HEK293 (cell line): ENCODE results near the gene VAMP5.

Experiments used
- CTCF ChIA-PET: fragments of 350-600 bp; formaldehyde crosslinking; extraction: SDS; loops from one replicate; lab custom pipeline; 2021; ENCODE audit warnings: antibody characterized with exemption; lab: Yijun Ruan, JAX
- POLR2A ChIA-PET: fragments of 300-600 bp; formaldehyde crosslinking; extraction: SDS; loops from one replicate; lab custom pipeline; 2020; ENCODE audit warnings: antibody characterized with exemption, inconsistent platforms; lab: Yijun Ruan, JAX
- H3K27ac ChIP-seq: fragments of 200-500 bp; sonication (Bioruptor generic); 2 replicates; pipeline ENCODE4 v1.5.1; 2014; ENCODE audit warnings: low read depth, low read length, control low read depth, inconsistent platforms; ENCODE audit errors: extremely low read depth
- H3K36me3 ChIP-seq, 2 experiments: fragments of 200-500 bp in 1 of 2; sonication (Bioruptor generic) in 1 of 2; 1 replicate in 1 of 2; 2 replicates in 1 of 2; pipeline ENCODE4 v1.5.1; 2014 to 2017; ENCODE audit warnings: inconsistent platforms in 2 of 2, low read length in 2 of 2; ENCODE audit not compliant: control insufficient read depth in 2 of 2, insufficient read depth in 1 of 2
- H3K4me1 ChIP-seq: fragments of 200-500 bp; sonication (Bioruptor generic); 2 replicates; pipeline ENCODE4 v1.5.1; 2014; ENCODE audit warnings: mild to moderate bottlenecking, low read length, inconsistent platforms; ENCODE audit not compliant: control insufficient read depth, insufficient read depth
- H3K4me3 ChIP-seq: 2 replicates; pipeline ENCODE4 v1.5.1; 2011; ENCODE audit warnings: low read depth, mild to moderate bottlenecking, control low read depth, low read length, moderate library complexity
- H3K9me3 ChIP-seq: fragments of 200-500 bp; sonication (Bioruptor generic); 2 replicates; pipeline ENCODE4 v1.5.1; 2014; ENCODE audit warnings: low read depth, low read length, inconsistent platforms; ENCODE audit not compliant: control insufficient read depth, insufficient read depth
- HOXC10 ChIP-seq: sonication (generic); formaldehyde crosslinking; IDR thresholded peaks from 2 replicates; pipeline ENCODE4 v1.8.1; 2023; ENCODE audit warnings: mild to moderate bottlenecking, missing genetic modification reagents
- ZEB2 ChIP-seq: fragments of 450-650 bp; formaldehyde crosslinking; IDR thresholded peaks from 2 replicates; pipeline ENCODE4 v1.5.1; 2016; ENCODE audit warnings: missing biosample characterization, missing genetic modification characterization
- ZNF140 ChIP-seq: fragments of 450-650 bp; formaldehyde crosslinking; IDR thresholded peaks from 2 replicates; pipeline ENCODE4 v1.5.1; 2016; ENCODE audit warnings: missing biosample characterization, missing genetic modification characterization
- ZNF2 ChIP-seq: fragments of 450-650 bp; formaldehyde crosslinking; IDR thresholded peaks from 2 replicates; pipeline ENCODE4 v1.5.1; 2016; ENCODE audit warnings: missing biosample characterization, missing genetic modification characterization
- ZNF248 ChIP-seq: fragments of 450-650 bp; formaldehyde crosslinking; IDR thresholded peaks from 2 replicates; pipeline ENCODE4 v1.5.1; 2017; ENCODE audit warnings: missing biosample characterization, missing genetic modification characterization
- ZNF26 ChIP-seq: fragments of 450-650 bp; formaldehyde crosslinking; IDR thresholded peaks from 2 replicates; pipeline ENCODE4 v1.5.1; 2016; ENCODE audit warnings: missing biosample characterization, missing genetic modification characterization
- ZNF354C ChIP-seq: fragments of 450-650 bp; formaldehyde crosslinking; IDR thresholded peaks from 2 replicates; pipeline ENCODE4 v1.5.1; 2016; ENCODE audit warnings: missing biosample characterization, missing genetic modification characterization, low read depth, borderline replicate concordance
- ZNF529 ChIP-seq: fragments of 450-650 bp; formaldehyde crosslinking; IDR thresholded peaks from 2 replicates; pipeline ENCODE4 v1.5.1; 2017; ENCODE audit warnings: missing genetic modification characterization, missing biosample characterization; ENCODE audit not compliant: insufficient replicate concordance
- ZNF544 ChIP-seq: fragments of 450-650 bp; formaldehyde crosslinking; IDR thresholded peaks from 2 replicates; pipeline ENCODE4 v1.5.0; 2017; ENCODE audit warnings: missing biosample characterization, missing genetic modification characterization
- ZNF555 ChIP-seq: fragments of 450-650 bp; formaldehyde crosslinking; conservative IDR thresholded peaks from 2 replicates; pipeline ENCODE4 v1.5.1; 2017; ENCODE audit warnings: missing biosample characterization, mild to moderate bottlenecking, missing genetic modification characterization, inconsistent platforms
- ZNF560 ChIP-seq: fragments of 450-650 bp; formaldehyde crosslinking; IDR thresholded peaks from 2 replicates; pipeline ENCODE4 v1.5.1; 2017; ENCODE audit warnings: missing biosample characterization, missing genetic modification characterization, borderline replicate concordance
- ZNF626 ChIP-seq: fragments of 450-650 bp; sonication (Bioruptor Pico); formaldehyde crosslinking; IDR thresholded peaks from 2 replicates; pipeline ENCODE4 v1.5.1; 2018; ENCODE audit warnings: missing biosample characterization, missing genetic modification characterization, inconsistent platforms
- ZNF792 ChIP-seq: fragments of 450-650 bp; formaldehyde crosslinking; IDR thresholded peaks from 2 replicates; pipeline ENCODE4 v1.5.1; 2016; ENCODE audit warnings: missing biosample characterization, missing genetic modification characterization
- ZNF843 ChIP-seq: fragments of 450-650 bp; formaldehyde crosslinking; IDR thresholded peaks from 2 replicates; pipeline ENCODE4 v1.5.1; 2016; ENCODE audit warnings: missing biosample characterization, missing genetic modification characterization
- ZXDB ChIP-seq: fragments of 450-650 bp; formaldehyde crosslinking; IDR thresholded peaks from 2 replicates; pipeline ENCODE4 v1.5.1; 2016; ENCODE audit warnings: missing biosample characterization, missing genetic modification characterization
- TF ChIP-seq, protein P1 (sequence below): fragments of 450-650 bp; formaldehyde crosslinking; IDR thresholded peaks from 2 replicates; pipeline ENCODE4 v1.5.1; 2017; ENCODE audit warnings: missing biosample characterization, mild to moderate bottlenecking, missing genetic modification characterization, moderate library complexity
- TF ChIP-seq, protein P2 (sequence below): fragments of 450-650 bp; formaldehyde crosslinking; IDR thresholded peaks from 2 replicates; pipeline ENCODE4 v1.5.1; 2016; ENCODE audit warnings: missing biosample characterization, missing genetic modification characterization

Gene VAMP5

GRCh38 chr2:85607268-85608215, 23.3 kb downstream of the VAMP5 start (continued):
- TF ChIP-seq ZXDB (tag by site-specific recombination) = no peak
- no peak for TF ChIP-seq ZNF843 (tag by site-specific recombination)
- TF ChIP-seq, protein P1, sequence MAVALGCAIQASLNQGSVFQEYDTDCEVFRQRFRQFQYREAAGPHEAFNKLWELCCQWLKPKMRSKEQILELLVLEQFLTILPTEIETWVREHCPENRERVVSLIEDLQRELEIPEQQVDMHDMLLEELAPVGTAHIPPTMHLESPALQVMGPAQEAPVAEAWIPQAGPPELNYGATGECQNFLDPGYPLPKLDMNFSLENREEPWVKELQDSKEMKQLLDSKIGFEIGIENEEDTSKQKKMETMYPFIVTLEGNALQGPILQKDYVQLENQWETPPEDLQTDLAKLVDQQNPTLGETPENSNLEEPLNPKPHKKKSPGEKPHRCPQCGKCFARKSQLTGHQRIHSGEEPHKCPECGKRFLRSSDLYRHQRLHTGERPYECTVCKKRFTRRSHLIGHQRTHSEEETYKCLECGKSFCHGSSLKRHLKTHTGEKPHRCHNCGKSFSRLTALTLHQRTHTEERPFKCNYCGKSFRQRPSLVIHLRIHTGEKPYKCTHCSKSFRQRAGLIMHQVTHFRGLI = no peak
- TF ChIP-seq ZNF248 (tag by site-specific recombination) = no peak
- TF ChIP-seq ZNF626 (tag by site-specific recombination) = no peak
- no peak for TF ChIP-seq ZNF140
- no peak for TF ChIP-seq ZNF2
- TF ChIP-seq ZNF560 (tag by site-specific recombination) = no peak
- no peak for TF ChIP-seq ZNF555 (tag by site-specific recombination)
- no peak for TF ChIP-seq ZNF792

DNA sequence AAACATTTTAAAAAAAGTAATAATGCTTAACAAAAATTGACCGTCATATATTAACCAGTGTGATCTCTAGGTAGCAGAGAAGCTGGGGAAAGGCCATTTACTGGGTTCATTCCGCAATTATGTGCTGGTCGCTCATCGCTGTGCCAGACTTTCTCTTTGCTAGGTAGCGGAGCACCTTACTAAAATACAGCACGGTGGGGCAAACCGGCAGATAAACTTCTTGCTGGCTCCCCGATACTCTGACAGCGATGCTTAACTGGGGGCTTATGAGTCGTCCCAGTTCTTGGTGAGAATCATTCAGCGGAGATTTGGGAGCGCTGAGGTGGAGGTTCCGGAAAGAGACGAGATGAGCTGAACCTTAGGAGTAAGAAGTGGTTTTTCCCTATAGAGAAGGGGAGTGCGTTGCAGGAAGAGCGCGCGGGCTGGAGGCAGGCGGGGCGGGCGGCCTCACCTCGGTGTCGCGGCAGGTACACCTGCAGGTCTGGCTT, 27.0 kb downstream of the VAMP5 start:
- POLR2A ChIA-PET = interaction anchor here (0.6 to 1.8 kb wide), 15 partner anchors 9 to 257 kb away, joined by 3 to 31 read pairs (median 4); partner anchors contain the start of genes ELMOD3, MAT2A, RETSAT and RNF181
- peak overlapping the region; percentile 89; the same call in 1 of the 2 replicates for H3K27ac ChIP-seq
- no peak for TF ChIP-seq ZEB2 (tag by site-specific recombination)
- TF ChIP-seq ZNF26 (tag by site-specific recombination) = no peak
- TF ChIP-seq HOXC10 (CRISPR knock-in tag) = no peak
- TF ChIP-seq ZNF354C (tag by site-specific recombination) = no peak
- TF ChIP-seq, protein P2, sequence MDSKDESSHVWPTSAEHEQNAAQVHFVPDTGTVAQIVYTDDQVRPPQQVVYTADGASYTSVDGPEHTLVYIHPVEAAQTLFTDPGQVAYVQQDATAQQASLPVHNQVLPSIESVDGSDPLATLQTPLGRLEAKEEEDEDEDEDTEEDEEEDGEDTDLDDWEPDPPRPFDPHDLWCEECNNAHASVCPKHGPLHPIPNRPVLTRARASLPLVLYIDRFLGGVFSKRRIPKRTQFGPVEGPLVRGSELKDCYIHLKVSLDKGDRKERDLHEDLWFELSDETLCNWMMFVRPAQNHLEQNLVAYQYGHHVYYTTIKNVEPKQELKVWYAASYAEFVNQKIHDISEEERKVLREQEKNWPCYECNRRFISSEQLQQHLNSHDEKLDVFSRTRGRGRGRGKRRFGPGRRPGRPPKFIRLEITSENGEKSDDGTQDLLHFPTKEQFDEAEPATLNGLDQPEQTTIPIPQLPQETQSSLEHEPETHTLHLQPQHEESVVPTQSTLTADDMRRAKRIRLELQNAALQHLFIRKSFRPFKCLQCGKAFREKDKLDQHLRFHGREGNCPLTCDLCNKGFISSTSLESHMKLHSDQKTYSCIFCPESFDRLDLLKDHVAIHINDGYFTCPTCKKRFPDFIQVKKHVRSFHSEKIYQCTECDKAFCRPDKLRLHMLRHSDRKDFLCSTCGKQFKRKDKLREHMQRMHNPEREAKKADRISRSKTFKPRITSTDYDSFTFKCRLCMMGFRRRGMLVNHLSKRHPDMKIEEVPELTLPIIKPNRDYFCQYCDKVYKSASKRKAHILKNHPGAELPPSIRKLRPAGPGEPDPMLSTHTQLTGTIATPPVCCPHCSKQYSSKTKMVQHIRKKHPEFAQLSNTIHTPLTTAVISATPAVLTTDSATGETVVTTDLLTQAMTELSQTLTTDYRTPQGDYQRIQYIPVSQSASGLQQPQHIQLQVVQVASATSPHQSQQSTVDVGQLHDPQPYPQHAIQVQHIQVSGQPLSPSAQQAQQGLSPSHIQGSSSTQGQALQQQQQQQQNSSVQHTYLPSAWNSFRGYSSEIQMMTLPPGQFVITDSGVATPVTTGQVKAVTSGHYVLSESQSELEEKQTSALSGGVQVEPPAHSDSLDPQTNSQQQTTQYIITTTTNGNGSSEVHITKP (tag by site-specific recombination) = peak; percentile 71
- no peak for TF ChIP-seq ZNF544 (tag by site-specific recombination)
- TF ChIP-seq ZNF529 (tag by site-specific recombination) = no peak
- TF ChIP-seq, all 188 proteins: peak for 1
- Histone ChIP-seq H3K36me3 (peaks cover 8 to 32% of the 10 kb centered on the region in 2 experiments; a peak in 2 of 3 replicates), H3K4me3 (peak overlapping the region; percentile 79), H3K9me3 (no peaks in the 10 kb centered on the region), H3K4me1 (peaks cover 1% of the 10 kb centered on the region)
- CTCF ChIA-PET = interaction anchor here (0.9 to 1.2 kb wide), 2 partner anchors 11 to 61 kb away, joined by 3 read pairs; no protein-coding TSS in a partner anchor
